ENCODE results near the gene LONRF2.

The LONRF2 gene

DNA sequence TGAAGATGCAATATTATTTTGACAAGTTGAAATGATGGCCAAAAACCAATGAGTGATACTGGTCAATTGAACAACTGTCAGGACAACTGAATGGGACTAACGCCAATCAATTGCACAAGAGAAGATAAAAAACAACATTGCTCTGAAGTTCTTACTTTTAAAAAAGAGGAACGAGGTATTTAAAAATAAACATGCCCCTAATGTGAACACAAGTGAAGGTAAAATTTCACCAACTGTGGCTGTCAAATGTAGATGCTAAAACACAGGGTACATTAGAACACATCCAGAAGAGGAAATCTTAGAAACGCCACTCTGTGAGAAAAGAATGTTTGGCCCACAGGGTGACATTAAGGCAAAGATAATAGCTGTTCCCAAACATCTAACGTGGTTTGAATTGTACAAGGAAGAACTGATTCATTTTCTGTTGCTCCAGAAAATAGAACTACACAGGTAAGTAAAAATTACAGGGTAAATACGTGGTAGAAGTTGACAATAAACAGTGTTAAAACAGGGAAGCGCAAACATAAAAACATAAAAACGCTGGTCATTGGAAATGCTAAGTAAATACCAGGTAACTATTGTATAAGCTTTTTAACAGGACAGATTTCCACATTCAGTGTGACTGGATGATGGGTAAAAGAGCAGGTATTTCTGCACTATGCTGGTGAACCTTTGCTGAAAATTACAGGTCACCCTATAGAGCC lies 20.3 kb downstream of the LONRF2 start:
- DNase-seq (ENCODE audit: low read depth, low spot score): no peak

GRCh38 chr2:100299548-100299947 lies 22.8 kb downstream of the LONRF2 start:
- no peak for DNase-seq (ENCODE audit: low read depth, low spot score)

DNA sequence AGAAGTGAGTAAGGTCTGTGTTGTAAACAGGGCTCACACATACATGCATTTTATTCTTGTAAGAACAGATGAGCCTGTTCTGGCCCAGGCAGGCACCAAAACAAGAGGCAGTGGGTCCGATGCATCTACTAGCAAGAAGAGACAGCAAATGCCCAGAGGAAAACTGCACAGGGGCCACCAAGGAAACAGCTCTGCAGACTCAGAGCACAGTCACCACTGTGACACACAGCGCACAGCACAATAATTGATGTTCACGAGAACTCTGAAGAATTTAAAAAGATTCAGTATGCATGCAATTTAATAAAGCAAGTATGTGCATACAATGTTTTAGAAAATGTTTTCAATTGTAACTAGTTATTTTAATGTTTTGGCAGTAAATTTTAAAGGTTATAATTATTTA lies 24.8 kb downstream of the LONRF2 start:
- DNase-seq (ENCODE audit: low read depth, low spot score): no peak

DNA sequence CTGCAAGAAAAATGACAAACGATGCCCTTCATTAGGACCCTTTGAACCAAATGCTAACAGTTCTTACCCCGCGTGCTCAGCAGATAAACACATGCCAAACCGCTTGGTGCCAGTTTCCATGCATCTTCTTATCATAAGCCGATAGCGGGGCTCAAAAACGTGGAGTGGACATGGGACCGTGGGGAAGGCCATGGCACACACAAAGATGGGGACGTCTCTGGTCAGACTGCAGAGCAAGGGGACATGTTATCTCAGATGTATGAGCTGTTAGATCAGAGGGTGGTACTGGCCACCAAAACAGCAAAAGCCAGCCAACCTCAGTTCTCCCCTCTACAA lies 28.2 kb downstream of the LONRF2 start:
- DNase-seq (ENCODE audit: low read depth, low spot score): no peak

DNA sequence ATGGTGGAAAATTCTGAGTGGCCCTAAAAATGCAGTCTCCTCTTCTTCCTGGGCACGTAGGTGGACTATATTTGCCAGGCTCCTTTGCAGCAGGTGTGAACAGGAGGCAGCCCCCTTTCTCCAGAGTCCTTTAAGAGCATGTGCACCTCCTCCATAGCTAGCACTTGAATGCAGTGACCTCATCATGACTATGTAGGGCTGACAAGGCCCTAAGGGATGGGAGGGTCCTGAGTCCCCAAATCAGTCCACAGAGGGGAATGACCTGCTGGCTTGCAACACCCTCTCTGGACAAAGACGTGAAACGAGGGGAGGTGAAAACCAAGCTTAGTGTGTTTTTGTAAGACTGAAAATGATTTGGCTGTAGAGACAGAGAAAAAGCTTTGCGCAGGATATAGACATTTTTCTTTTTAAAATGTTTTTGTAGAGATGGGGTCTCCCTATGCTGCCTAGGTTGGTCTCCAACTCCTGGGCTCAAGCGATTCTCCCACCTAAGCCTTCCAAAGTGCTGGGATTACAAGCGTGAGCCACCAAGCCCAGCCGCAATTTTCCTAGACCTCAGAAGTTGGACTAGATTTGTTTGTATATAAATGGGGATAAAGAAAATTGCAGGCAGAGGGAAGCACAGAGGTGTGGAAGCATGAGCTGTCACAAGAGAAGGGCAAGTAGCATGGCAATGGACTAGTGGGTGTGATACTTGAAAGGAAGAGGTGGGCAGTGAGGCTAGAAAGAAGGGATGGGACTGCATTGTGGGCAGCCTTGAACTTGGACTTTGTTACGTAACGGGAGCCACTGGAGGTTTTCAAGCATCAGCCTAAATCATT lies 28.8 kb downstream of the LONRF2 start:
- DNase-seq (ENCODE audit: low read depth, low spot score): no peak

DNA sequence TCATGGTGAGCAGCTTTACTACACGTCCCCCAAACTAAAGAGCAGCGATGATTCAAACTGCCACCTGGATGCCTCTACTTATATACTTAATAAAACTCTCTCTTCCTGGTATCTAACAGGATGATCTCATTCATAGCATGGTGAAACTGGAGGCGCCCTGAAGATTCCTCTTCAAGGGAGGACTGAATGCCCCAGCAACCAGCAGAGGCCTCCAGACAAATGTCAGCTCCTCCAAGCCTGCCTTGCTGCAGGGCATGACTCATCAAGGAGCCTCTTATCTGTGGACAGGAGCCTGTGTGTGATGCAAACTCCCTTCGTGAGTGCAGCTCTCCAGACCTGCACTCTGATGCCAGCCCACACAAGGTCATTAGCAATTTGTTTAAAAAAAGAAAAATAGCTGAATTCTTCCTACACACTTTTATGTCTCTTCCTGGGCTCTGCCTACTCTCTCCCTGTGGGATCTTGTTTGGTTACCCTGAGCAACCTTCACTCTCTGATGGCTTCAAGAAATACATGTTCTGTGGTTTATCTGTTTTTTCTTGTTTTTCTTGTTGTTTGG lies 30.2 kb downstream of the LONRF2 start:
- DNase-seq (ENCODE audit: low read depth, low spot score): no peak

DNA sequence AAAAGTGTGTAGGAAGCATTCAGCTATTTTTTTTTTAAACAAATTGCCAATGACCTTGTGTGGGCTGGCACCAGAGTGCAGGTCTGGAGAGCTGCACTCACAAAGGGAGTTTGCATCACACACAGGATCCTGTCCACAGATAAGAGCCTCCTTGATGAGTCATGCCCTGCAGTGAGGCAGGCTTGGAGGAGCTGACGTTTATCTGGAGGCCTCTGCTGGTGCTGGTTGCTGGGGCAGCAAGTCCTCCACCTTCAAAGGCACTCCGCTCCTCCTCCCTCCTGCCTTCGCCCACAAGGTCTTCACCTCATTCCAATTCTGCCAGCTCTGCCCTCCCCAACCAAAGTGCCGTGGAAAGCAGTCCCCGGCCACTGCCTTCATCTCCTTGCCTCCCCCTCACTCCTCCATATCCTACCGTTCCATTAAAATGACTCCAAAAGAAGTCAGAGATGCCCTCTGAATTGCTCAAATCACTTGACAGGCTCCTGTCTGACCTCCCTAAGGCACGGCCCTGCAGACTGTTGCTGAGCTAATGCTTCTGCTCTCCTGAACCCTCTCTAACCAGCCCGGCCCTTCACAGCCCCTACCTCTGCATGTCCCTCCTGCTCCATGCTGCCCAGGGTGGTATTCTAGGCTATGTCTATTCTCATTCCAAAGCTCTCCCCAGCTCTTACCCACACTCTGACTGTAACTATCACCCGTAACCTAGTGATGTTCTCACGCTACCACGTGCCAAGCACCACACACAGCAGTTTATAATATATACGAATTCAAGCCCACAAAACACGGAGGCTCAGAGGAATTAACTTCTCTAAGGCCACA lies 30.9 kb downstream of the LONRF2 start:
- no peak for DNase-seq (ENCODE audit: low read depth, low spot score)

DNA sequence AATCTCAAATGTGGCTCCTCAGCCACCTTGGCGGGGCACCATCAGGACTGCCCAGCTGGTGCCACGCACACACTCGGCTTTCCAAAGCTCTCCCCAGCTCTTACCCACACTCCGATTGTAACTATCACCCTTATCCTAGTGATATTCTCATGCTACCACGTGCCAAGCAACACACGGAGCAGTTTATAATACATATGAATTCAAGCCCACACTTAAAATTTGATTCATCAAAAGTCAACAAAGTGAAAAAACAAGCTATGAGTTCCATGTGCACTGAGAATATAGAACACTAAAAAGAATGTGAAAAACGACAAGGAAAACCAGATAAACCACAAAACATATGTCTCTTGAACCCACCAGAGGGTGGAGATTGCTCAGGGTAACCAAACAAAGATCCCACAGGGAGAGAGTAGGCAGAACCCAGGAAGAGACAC lies 31.6 kb downstream of the LONRF2 start:
- DNase-seq (ENCODE audit: low read depth, low spot score): no peak

DNA sequence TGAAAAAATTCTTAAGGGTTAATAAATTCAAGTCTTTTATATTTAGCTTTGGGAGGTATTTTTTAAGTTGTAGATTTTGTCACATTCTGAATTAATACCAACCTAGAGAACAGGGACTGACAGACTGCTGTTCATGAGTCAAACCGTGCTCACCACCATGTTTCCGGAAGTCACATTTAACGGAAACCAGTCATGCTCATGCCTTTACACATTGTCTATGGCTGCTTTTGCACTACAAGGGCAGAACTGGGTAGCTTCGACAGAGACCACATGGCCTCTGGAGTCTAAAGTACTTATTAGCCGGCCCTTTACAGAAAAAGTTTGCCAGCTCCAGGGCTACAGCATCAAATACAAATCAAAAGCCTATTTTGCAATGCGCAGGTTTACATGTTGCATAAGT lies 33.3 kb downstream of the LONRF2 start:
- DNase-seq (ENCODE audit: low read depth, low spot score): no peak

DNA sequence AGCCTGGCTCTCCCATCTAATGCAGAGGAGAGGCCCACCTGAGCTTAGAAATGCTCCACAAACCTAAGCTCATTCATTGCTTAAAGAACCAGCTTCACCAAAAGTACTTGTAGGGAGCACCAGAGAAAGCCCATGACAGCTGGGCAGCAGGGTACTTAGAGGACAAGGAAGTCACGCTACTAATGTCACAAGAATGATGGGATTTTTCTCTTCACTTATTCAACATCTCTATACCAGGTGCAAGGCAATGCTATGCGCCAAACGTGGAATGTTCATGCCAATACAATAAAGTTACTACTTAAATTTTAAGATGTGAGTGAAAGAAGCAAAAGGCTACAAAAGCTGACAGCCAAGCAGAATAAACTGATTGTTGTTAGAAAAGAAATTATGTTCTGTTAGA lies 36.0 kb downstream of the LONRF2 start:
- no peak for DNase-seq (ENCODE audit: low read depth, low spot score)

GRCh38 chr2:100285691-100286090 lies 36.6 kb downstream of the LONRF2 start:
- no peak for DNase-seq (ENCODE audit: low read depth, low spot score)

DNA sequence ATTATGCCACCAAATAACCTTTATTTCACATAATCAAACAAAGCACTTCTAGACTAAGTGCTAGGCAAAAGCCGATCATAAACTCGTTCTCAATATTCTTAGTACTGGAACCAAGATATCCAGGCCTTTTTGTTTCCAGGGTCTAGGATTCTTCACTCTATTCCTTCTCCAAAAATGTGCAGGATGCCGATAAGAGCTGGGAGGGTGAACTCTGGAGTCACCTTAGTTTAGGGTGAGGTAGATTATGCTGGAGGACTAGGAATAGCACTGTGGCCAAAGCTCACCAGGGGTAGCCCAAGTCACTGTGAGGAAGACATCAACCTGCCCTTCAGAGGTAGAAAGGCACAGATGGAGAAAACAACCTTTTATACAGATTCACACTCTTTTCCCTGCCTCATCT lies 37.3 kb downstream of the LONRF2 start:
- no peak for DNase-seq (ENCODE audit: low read depth, low spot score)

DNA sequence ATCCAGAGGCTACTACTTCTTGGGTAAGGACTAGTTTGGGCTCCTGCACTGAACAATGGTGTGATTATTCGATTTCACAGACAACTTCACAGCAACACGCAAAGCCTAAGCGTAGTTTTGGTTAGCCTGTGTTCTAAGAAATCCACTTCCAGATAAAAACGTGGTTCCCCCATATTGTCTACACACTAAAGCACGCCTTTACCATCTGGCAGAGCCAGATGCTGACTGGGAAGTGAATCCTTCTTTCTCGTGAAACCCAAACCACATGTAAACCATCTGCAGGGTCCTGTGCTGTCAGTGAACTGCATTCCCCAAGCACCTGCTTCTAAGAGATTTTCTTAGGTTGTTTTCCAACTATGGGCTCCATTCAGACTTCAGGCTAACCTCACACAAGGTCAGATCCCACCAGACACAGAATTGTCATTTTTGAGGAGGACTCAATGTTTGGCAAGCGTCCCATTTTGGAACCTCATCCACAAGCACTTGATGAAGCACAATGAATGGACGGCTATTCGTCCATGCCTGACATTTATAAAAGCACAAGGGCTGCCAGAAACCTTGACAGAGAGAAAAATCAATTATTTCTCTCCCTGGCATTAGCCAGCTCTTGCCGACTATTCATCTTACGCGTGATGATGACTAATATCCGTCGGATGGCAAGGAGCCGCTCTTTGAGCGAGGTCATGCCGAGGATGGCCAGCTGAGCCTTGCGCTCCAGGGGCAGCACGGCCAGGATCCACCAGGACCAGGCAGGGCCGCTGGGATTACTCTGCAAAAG lies 38.4 kb downstream of the LONRF2 start:
- no peak for DNase-seq (ENCODE audit: low read depth, low spot score)

DNA sequence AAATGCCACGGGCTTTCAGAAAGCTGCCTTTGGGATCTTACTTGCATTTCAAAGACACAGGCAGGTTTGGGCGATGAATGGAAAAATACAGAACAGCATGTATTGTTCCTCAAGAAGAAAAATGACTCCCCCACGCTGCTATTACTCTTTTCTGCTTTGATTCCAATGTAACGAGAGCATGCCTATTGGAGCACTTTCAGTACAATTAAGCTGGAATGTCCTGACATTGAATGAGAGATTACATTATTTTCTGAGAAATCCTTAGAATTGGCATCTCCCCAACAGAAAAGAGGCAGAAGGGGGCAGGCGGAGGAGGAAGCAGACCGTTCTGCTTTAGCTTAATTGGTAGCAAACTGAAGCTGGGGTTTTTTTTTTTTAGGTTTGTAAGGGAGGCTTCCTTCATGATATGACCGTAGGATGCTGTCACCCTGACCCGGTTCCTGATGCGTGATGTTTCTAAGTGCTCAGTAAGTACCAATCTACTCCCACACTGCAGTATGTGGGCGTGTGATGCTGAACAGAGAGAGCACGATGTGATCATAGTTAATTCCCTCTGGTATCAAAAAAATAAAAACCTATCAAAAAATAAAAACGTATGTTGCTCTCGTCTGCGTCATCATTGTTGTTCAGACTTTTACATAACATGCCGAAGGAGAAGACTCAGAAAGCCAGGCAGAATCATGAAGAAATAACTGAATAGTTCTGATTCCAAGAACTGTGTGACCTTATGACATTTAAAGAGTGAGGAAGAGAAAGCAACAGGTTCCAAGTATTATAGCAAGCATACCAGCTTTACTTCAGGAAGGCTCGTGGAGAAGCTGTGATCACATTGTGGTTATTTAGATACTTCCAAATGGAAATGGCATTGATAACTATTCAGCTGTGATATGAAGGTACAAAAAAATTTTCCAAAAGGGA lies 40.5 kb downstream of the LONRF2 start:
- no peak for DNase-seq (ENCODE audit: low read depth, low spot score)

GRCh38 chr2:100279586-100280534 lies 42.4 kb downstream of the LONRF2 start:
- no peak for DNase-seq (ENCODE audit: low read depth, low spot score)

- no peak for DNase-seq (ENCODE audit: low read depth, low spot score)
Observed at GRCh38 chr2:100278986-100279385, 43.3 kb downstream of the LONRF2 start.

DNA sequence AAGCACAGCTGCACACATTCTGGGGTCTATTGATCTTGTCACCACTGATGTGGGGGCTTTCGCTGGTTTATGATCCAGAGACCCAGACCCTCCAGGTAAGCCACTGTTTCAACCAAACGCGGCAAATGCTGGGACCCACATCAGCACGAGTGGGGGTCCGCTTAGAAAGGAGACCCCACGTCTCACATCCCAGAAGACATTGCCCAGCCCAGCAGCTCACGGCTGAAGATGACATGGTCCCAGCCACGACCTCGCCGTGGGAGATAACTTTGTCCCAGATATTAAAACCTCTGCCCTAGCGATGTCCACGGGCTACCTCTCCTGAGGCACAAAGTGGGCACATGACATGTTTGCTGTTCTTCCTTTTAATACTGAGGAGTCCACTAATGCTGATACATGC lies 43.8 kb downstream of the LONRF2 start:
- DNase-seq (ENCODE audit: low read depth, low spot score): no peak

DNA sequence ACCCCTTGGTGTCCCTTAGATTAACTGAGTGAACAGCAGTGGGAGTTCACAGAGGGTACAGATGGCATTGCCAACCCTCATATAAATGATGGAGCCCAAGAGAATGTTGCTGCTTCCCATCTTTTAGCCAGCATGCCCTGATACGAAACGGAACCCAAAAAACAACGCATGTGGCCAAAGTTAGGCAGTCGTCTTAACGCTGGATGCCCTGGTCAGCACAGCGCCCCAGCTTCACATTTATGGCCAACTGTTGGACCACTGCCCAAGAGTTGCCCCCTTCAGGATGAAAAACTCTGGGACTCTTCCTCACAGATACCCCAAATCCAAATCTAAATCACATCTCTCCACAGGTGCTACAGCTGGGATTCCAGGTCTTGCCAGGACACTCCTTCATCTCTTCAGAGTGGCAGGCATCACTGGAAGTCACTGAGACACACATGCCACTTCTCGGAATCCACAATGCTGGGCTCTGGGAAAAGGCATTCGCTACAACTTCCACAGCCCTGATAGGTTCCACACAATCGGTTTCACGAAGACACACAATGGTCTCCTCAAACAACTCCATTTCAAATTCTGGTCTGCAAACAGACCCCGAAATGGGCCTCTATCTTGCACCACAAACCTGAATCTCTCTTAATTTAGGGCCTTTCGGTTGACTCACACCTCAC lies 44.6 kb downstream of the LONRF2 start:
- DNase-seq (ENCODE audit: low read depth, low spot score): no peak

- DNase-seq (ENCODE audit: low read depth, low spot score): no peak
Observed at GRCh38 chr2:100276716-100277115, 45.6 kb downstream of the LONRF2 start.
